CD4-positive, alpha-beta T cell treated with Interleukin-21 for 1 hour (primary cell): ENCODE measurements around the gene RHBDD1.
"Not testable (repeated sequence)": the region's sequence is repeated elsewhere in the genome, so short reads cannot be mapped to it uniquely, and the experiment has no call there.

Experiments
- DNase-seq: peaks from one replicate; pipeline ENCODE4 v3.0.0-alpha.2; 2020

RHBDD1 gene

DNA sequence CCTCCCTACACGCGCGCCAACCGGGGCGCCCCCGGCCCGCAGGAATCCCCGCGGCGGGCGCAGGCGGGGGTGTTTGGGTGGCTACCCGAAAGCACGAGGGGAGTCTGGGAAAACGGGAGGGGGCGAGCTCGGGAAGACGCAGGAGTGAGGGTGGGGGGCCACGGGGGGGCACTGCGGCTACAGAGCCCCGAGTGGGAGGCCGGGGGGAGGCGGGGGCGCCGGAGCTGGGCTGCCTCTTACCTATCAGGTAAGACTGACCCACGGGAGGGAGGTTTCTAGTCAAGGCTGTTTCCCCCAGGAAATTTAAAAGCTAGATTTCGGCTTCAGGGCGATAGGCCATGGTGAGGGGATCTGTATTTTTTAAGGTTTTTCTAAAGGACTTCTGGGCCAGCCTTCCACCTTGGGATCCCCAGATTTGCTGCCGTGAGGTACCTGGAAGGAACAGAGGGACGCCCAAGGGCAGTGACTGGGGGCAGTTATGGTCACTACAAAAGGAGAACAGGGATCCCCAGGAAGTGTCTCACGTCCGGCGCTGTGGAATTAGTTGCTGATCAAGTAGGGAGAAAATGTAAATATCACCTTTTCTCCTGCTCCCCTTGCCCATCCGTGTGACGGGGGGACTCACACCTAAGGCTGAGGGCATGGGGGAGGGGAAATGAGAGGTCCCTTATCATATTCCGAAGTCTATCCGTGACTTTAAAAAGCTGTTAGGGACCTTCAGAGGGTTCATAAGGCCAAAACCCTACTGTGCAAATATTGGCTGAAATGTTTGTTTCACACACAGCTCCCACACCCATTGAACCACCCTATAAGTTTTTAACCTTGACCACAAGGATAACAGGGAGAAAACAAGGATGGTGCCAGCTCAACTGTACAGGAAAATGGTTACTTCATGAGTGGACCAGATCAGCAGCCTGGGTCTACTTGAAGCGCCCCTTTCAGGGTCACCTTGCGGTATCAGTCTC, 35.6 kb upstream of the RHBDD1 start:
- DNase-seq = no peak

DNA sequence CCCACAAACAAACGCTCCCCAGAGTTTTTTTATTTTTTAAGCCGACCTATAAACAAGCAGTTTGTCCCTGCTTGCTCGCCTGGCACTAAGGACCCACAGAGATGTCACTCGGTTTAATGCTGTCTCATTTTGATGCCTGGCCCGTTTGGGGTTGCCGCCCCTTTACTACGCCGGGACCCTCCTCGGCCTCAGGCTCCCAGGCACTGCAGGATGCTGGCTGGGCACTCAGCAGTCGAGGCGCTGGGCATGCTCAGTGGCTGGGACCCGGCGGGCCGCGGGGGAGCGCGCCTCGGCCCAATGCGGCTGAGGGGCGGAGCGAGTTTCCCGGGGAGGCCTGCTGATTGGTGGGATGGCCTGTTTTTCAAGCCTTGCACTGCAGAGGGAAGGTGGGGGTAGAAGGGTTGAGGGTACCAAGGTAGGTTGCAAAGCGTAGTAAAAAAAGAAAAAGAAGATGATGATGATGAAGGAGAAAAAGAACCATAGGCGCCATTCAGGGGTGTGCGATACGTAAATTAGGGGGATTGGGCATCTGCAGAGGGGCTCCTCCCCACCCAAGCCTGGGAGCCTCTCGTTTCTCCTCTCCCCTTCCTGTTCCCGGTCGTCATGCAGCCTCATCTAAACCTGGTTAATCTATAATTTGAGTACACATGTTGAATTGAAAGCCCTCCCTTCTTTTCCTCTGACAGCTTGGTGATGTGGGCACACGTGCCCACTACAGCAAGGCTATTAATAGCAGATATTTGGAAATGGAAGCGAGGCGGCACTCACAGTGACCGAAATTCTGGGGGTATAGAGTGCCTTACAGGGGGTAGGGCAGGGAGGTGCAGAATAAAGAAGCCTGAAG, 34.7 kb upstream of the RHBDD1 start:
- peak; percentile 75 for DNase-seq

DNA sequence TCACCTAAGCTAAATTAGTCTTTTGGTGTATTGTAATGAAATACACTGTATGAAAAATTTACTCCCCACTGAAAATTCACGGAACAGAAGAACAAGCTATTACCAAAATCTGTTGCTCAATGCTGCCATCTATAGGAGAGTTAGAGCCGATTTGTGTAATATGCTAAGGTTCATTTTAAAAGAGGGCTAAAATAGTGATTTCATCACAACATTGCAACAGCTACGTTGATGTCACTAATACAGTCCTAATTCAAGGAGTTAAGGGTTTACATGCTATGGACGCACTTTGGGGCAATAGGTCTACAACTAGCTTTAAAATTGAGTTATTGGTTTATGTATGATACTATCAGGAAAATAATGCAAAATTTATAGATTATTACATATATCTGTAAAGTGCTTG, 33.3 kb upstream of the RHBDD1 start:
- DNase-seq = peak; percentile 78

- DNase-seq = no peak
Measured at GRCh38 chr2:226803410-226803809, 32.4 kb upstream of the RHBDD1 start.

DNA sequence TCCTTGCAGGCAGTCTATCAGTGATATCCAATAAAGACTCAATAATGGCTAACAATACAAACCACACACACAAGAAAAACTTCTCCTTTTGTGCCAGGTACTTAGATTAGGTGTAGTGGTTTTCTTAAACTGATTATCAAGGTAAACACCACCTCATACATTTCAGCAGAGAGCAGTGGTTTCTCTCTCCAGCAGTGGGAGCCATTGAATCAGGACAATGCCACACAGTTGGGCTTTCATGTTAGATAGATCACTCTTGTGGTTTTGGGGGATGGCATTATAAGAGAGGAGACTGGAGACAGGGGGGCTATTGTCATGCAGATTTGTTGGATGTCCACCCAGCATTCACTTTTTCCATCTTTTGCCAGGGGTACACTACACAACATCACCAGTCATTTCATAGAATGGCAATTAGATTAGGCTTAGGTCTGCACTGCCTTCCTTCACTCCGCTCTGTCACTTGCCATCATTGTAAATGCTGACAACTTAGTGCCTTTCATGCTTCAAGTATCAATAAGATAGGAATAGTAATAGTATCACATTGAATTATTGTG, 22.6 kb upstream of the RHBDD1 start:
- DNase-seq = no peak

GRCh38 chr2:226818930-226819329, 16.9 kb upstream of the RHBDD1 start:
- DNase-seq = no peak

- no peak for DNase-seq
Measured at GRCh38 chr2:226825056-226825455, 10.8 kb upstream of the RHBDD1 start.

- no peak for DNase-seq
Measured at GRCh38 chr2:226828191-226828590, 7.7 kb upstream of the RHBDD1 start.

- DNase-seq = no peak
Measured at GRCh38 chr2:226829721-226830631, 5.9 kb upstream of the RHBDD1 start.

DNA sequence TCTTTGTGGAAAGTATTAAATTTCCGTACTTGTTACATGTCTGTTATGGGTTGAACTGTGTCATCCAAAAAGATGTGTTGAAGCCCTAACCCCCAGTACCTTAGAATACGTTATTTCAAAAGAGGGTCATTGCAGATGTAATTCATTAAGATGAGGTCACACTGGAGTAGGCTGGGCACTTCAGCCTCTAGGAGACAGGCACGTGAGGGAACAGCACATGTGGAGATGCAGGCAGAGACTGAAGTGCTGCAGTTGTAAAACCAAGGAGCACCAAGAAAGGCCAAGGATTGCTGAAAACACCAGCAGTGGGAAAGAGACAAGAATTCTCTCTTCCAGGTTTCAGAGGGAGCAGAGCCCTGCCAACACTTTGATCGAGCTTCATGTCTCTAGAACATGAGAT, 4.6 kb upstream of the RHBDD1 start:
- DNase-seq = no peak

- no peak for DNase-seq
Measured at GRCh38 chr2:226832061-226832460, 3.8 kb upstream of the RHBDD1 start.

- DNase-seq = not testable (repeated sequence)
Measured at GRCh38 chr2:226834880-226835279, 974 bp upstream of the RHBDD1 start.

DNA sequence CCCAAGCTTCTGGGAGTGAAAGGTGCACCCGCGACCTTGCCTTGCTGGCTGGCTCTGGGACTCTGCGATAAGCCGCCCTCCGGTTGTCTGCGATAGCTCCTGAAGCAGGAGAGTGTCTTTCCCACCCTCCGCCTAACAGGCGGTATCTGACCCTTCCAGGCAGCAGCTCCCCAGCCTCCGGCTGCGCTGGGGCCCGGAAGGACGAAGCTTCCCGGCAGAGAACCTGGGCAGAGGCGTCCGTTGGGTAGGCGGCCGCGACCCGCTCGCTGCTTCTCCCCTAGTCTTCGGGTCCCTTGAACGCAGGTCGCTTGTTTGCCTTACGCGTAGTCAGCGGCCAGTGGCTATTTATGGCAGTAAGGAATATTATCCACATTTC, 446 bp upstream of the RHBDD1 start:
- DNase-seq = no peak

DNA sequence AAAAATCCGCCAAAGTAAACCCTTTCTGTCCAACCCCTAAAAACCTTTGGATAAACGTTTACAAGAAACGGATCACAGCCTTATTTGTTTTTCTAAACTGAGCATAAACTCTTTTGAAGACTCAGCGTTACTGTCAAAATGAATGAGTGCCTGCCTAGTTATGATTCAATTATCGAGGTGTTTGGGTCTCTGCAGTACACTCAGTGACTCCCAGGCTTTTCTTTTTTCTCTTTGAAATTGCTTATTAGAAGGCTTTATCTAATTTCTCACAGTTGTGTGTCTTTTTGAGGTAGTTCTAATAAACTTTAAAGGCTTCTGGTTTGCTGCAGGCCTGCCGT, 663 bp downstream of the RHBDD1 start:
- DNase-seq = no peak

- DNase-seq = no peak
Measured at GRCh38 chr2:226837334-226837733, 1.5 kb downstream of the RHBDD1 start.

- DNase-seq = peak; percentile 34
Measured at GRCh38 chr2:226837787-226838603, 2.1 kb downstream of the RHBDD1 start.

GRCh38 chr2:226838722-226839121, 2.9 kb downstream of the RHBDD1 start:
- peak; percentile 18 for DNase-seq

DNA sequence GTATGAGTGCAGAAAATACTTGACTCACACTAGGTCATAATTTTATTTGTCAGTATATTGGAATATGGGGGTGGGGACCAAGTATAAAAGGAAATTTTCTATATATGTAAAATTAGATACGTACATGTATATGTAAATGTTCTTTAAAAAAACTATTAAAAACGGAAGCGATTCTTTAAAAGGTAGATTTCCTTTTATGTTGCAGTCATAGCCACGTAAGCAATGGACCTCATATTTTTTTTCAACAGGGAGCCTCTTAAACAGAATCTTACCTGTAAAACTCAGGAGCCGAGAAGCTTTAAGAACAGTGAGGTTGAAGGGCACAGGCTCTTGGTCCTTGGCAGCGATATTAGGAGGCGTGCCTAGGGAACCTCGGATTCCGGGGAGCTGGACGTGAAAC, 3.3 kb downstream of the RHBDD1 start:
- peak; percentile 46 for DNase-seq

- DNase-seq = no peak
Measured at GRCh38 chr2:226839951-226840350, 4.1 kb downstream of the RHBDD1 start.

GRCh38 chr2:226843001-226843400, 7.1 kb downstream of the RHBDD1 start:
- not testable (repeated sequence) for DNase-seq

- no peak for DNase-seq
Measured at GRCh38 chr2:226845386-226846116, 9.7 kb downstream of the RHBDD1 start.
